ENCODE measurements around the gene TUT1. TPM values are rescaled to one million over a fixed set of nuclear protein-coding genes. Genes with fewer than 3 reads are reported as not detected.
"Not testable (repeated sequence)": the region's sequence is repeated elsewhere in the genome, so short reads cannot be mapped to it uniquely, and the experiment has no call there.

The TUT1 gene
- polyA plus RNA-seq, 5 donors: 22.4 to 26.3 (median 25.0) TPM

- DNase-seq: no peak
Measured at GRCh38 chr11:62605467-62605866, 14.1 kb upstream of the TUT1 start.

- no peak for DNase-seq
Measured at GRCh38 chr11:62604460-62605120, 13.3 kb upstream of the TUT1 start.

GRCh38 chr11:62603776-62604299, 12.5 kb upstream of the TUT1 start:
- no peak for DNase-seq

DNA sequence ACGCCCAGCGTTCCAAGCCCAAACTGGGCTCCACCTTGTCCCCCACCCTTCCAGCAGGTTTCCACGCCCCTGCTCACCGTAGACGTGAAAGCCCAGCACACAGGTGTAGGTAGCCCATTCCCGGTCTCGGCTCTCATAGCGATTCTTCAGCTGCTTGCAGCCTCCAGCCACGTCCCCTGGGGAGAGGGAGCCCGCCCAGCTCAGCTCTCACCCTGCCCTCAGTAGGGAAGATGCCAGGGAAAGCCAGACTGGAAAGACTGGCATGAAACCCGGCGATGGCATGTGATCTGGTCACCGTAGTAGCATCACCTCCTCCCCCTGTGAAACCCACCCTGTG, 11.7 kb upstream of the TUT1 start:
- DNase-seq: no peak

DNA sequence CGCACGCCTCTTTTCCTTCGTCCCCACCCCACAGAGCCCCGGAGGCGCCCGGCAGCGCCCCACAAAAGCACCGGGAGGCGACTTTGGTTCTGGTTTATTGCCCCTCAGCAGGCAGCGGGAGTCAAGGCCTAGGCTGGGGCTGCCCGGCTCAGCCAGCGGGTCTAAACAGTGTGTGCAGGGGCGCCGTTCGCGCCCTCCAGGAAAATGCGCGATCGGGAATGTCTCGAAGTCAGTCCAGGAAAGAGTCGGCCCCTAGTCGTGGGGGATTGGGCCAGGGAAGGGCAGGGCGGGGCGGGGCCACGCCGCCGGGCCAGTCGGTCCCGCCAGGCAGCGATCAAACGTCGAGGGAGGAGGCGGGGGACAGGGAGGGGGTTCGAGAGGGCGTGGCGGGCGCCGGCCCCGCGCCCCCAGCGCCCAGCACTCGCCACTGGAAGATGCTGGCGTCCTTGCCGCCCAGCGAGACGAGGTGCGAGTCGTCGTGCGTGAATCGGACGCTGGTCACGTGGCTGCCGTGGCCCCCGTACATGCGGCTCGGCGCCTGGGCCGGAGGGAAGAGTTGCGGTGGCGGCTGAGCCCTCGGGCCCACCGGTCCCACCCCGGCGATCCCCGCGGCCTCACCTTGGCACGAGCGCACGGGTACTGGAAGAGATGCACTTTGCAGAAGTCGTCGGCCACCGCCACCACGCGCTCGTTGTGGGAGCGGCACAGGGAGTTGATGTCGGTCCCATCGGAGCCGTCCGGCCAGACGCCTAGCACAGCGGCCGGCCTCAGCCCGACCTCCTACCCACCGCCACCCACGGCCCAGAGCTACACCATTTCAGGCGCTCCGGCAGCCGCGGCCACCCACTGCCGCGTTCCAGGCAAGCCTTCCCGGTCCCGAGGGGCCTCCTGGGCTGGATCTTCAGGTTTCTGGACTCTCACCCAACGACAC, 11.1 kb upstream of the TUT1 start:
- peak; percentile 50 to 72 for DNase-seq

- DNase-seq: peak; percentile 97 to 98
Measured at GRCh38 chr11:62601372-62602140, 10.2 kb upstream of the TUT1 start, which contains the start of gene MTA2. Gene MTA2, minus strand, starts transcription at chr11:62601865. Its CDS starts 415 bp downstream, at chr11:62601450.

DNA sequence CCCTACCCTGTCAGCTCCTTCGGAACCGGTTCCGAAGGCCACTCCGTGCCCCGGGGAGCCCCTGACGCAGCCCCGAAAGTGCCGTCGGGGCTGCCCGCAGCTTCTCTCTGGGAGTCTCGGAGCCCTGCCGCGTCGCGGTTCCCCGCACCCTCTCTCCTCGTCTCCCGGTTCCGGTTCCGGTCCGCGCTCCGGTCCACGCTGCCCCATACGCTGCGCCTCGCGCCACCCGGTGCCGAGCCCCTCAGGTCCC, 9.7 kb upstream of the TUT1 start:
- DNase-seq: no peak

DNA sequence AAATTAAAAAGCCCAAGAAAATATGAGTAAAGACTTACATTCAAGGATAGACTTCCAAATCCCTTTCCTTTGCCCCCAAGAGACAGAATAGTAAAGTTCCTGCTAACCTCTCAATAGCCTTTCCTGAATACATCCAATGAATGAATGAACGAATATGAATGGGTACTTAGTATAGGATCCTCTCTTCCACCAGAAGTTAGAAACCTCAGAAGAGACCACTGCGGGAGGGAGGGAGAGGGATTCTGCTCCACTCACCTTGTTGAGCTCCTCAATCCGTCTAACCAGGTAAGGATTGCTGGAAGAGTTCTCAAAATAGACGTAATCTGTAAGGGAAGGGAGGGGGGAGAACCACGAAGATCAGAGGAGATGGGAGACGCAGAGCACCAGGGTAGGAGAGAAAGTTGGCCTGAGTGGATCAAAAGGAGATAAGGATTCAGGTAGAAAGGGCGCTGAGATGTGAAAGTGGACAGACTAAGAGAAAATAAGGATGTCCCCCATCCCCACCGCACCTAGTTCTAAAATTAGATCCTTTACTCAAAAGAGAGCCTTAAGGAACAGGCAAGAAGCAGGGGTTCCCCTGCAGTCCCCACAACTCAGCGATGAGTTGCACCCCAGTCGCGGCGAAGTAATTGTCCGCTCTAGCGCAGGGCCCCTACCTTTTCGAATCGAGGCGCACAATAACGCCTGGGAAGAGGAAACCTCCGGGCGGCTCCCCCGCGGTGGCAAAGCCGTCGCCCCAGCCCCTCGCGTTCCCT, 9.2 kb upstream of the TUT1 start:
- DNase-seq: no peak

GRCh38 chr11:62599901-62600300, 8.6 kb upstream of the TUT1 start:
- no peak for DNase-seq

DNA sequence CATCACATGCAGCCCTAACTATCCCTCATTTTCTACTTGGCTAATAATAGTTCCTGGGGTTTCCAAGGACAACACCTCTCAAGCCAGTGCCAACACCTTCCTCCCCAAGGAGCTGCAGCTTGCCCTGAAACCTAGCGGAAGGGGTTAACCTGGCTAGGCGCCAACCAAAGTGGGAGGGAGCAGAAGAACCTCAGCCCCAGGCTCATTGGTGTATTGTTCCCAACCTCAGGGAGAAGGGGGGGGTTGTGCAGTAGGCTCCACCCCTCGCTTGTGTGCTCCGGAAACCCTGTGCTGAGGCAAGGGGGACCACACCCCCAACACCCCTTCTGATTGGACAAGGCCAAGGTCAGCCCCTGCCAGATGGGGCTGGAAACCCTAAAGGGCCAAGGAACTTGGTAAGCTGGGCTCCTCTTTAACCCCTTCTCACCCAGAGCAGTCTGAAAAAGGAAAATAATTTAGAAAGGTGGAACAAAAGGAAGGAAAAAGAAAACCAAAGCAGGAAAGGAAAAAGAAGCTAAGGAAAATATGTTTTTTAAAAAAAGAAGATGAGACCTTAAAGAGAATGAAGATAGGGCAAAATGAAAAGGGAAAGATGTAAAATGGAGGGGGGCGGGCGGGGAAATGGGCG, 7.9 kb upstream of the TUT1 start:
- peak; percentile 90 to 92 for DNase-seq

DNA sequence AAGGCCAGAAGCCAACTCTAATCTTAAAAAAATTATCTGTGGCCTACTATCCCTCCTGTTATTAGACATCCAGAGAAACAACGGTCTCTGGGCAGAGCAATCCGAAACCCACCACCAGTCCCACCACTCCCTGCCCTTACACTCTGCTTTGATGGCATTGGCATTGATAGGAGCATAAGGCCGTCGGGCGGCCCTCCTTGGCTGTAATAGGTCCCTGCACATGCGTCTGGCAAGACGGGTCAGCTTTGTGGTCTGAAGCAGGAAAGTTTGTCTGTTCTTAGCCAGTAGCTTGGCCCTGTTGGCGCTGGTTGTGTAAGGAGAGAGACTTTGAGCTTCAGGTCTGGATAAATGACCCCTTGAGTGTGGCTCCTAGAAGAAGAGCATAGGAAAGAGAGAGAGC, 3.8 kb upstream of the TUT1 start:
- DNase-seq: no peak

- DNase-seq: peak in 1 of 2 donors; percentile 42
Measured at GRCh38 chr11:62593434-62594044, 2.2 kb upstream of the TUT1 start.

- DNase-seq: no peak
Measured at GRCh38 chr11:62592989-62593421, 1.7 kb upstream of the TUT1 start.

GRCh38 chr11:62592146-62592815, 958 bp upstream of the TUT1 start:
- DNase-seq: no peak

DNA sequence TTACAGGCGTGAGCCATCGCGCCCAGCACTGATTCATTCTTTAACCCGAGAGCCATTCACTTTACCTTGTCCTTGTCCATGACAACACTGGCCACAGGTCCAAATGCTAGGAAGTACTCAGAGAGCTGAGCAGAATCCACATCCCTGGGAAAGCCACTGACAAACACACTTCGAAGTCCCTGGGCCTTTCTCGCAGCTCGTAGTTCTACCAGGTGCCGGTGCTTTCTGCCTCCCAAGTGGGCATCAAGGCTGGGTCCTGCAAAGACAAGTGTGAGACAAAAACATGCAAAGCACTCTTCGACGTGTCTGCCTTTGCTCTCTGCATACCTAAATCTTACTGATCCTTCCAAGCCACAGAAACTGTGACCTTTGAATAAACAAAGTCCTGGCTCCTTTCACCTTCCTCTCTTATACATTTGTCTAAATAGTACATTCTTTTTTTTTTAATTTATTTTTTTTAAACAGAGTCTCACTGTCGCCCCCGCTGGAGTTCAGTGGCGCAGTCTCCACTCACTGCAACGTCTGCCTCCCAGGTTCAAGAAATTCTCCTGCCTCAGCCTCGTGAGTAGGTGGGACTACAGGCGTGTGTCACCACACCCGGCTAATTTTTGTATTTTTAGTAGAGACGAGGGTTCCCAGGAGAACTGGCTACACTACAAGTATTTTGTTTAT, 2.2 kb downstream of the TUT1 start:
- DNase-seq: no peak

DNA sequence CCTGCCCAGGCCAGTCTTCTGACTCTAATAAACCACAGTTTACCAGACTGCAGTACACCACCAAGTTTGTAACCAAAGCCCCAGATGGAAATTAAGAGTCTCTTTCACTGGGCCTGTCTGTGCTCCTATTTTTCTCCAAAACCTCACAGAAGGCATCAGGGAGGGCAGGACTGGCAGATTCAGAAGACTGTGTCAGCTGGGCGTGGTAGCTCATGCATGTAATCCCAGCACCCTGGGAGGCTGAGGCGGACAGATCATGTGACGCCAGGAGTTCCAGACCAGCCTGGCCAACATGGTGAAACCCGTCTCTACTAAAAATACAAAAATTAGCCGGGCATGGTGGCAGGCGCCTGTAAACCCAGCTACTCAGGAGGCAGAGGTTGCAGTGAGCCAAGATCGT, 6.0 kb downstream of the TUT1 start:
- not testable (repeated sequence) for DNase-seq

DNA sequence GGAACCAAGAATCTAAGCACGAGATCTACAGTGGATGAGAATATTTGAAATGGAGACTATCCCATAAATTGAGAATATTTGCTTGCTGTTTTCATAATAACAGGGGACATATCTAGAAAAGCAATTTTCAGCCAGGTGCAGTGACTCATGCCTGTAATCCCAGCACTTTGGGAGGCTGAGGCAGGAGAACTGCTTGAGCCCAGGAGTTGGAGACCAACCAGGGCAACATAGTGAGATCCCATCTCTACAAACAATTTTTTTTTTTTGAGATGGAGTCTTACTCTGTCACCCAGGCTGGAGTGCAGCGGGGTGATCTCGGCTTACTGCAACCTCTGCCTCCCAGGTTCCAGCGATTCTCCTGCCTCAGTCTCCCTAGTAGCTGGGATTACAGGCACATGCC, 9.6 kb downstream of the TUT1 start:
- not testable (repeated sequence) for DNase-seq

GRCh38 chr11:62580959-62581715, 10.2 kb downstream of the TUT1 start:
- no peak for DNase-seq

- no peak for DNase-seq
Measured at GRCh38 chr11:62579252-62579651, 12.1 kb downstream of the TUT1 start.

Data from right lung (tissue), 5 donors.